Suprapubic skin (tissue), 4 donors: ENCODE data around the gene FLNA. TPM values are rescaled to one million over a fixed set of nuclear protein-coding genes. Genes with fewer than 3 reads are reported as not detected.
A peak's percentile ranks its signal among the peaks of the same experiment; 100 is the strongest.

Source experiments
- DNase-seq, 2 donors: peaks; one replicate each; pipeline ENCODE4 v3.0.0-alpha.2; 2019; ENCODE audit warnings: low spot score in 2 of 2
- H3K27ac ChIP-seq: fragments of 200-600 bp; sonication (generic); one replicate; pipeline ENCODE4 v1.5.1; 2019
- H3K27me3 ChIP-seq: fragments of 200-600 bp; sonication (generic); one replicate; pipeline ENCODE4 v1.5.1; 2019
- H3K36me3 ChIP-seq: fragments of 200-600 bp; sonication (generic); one replicate; pipeline ENCODE4 v1.5.1; 2019
- H3K4me1 ChIP-seq: fragments of 200-600 bp; sonication (generic); one replicate; pipeline ENCODE4 v1.5.1; 2019
- H3K4me3 ChIP-seq: fragments of 200-600 bp; sonication (generic); one replicate; pipeline ENCODE4 v1.5.1; 2019; ENCODE audit warnings: mild to moderate bottlenecking
- H3K9me3 ChIP-seq: fragments of 200-600 bp; sonication (generic); one replicate; pipeline ENCODE4 v1.5.1; 2019
- CTCF ChIP-seq, 2 donors: fragments of 200-600 bp in 1 of 2; fragments of 450-650 bp in 1 of 2; sonication (generic) in 1 of 2; IDR thresholded peaks; one replicate each; pipeline ENCODE4 v1.5.1; 2016 to 2019; ENCODE audit warnings: antibody characterized with exemption in 2 of 2, mild to moderate bottlenecking in 1 of 2, moderate library complexity in 1 of 2
- EP300 ChIP-seq: sonication (generic); formaldehyde crosslinking; IDR thresholded peaks from one replicate; pipeline ENCODE4 v1.6.1; 2017; ENCODE audit warnings: antibody characterized with exemption
- POLR2A ChIP-seq, 2 donors: fragments of 450-650 bp; IDR thresholded peaks; one replicate each; pipeline ENCODE4 v1.6.1; 2017; ENCODE audit warnings: antibody characterized with exemption in 2 of 2, mild to moderate bottlenecking in 2 of 2, moderate library complexity in 2 of 2
- POLR2AphosphoS5 ChIP-seq, 3 donors: sonication (generic); formaldehyde crosslinking; IDR thresholded peaks; one replicate each; pipeline ENCODE4 v1.6.1; 2017; ENCODE audit warnings: antibody characterized with exemption in 3 of 3
- WGBS: methylation state at CpG from one replicate; pipeline ENCODE4 v1.1.5; 2018; 5-methylcytosine and 5-hydroxymethylcytosine counted together
- total RNA-seq, 4 donors: library from RNA; depleted of rRNA; stranded (reverse); fragments of >200 nt; gene quantifications; one replicate each; pipeline ENCODE4 v1.1.0, GENCODE V29; 2016

FLNA gene
- total RNA-seq, 4 donors from 2014 or later: 374 to 402 (median 386) TPM

- Histone ChIP-seq H3K4me1 (peaks cover 21% of the 10 kb centered on the region), H3K9me3 (no peaks in the 10 kb centered on the region), H3K27ac (no peak overlapping the region), H3K36me3 (peaks cover 7% of the 10 kb centered on the region), H3K27me3 (no peaks in the 10 kb centered on the region), H3K4me3 (no peak overlapping the region)
- DNase-seq: no peak
- TF ChIP-seq EP300 (no peak), POLR2AphosphoS5 (IDR thresholded peaks at IDR 0.05) (no peak), POLR2A (IDR thresholded peaks at IDR 0.05) (no peak), CTCF (IDR thresholded peaks at IDR 0.05) (no peak)
- WGBS: 91% methylated on average over 14 of the region's 16 CpGs
These were observed 30.3 kb upstream of the FLNA start for GRCh38 chrX:154404625-154405192.

GRCh38 chrX:154403858-154404257 lies 29.4 kb upstream of the FLNA start:
- Histone ChIP-seq H3K36me3 (peaks cover 8% of the 10 kb centered on the region), H3K27ac (no peak overlapping the region), H3K4me3 (no peak overlapping the region), H3K9me3 (no peaks in the 10 kb centered on the region), H3K4me1 (peaks cover 28% of the 10 kb centered on the region), H3K27me3 (no peaks in the 10 kb centered on the region)
- TF ChIP-seq POLR2A (IDR thresholded peaks at IDR 0.05) (no peak), POLR2AphosphoS5 (IDR thresholded peaks at IDR 0.05) (no peak), EP300 (no peak), CTCF (IDR thresholded peaks at IDR 0.05) (no peak)
- DNase-seq: no peak
- WGBS: 83% methylated on average over 4 of the region's 4 CpGs

GRCh38 chrX:154403192-154403591 lies 28.8 kb upstream of the FLNA start:
- WGBS: 100% methylated on average over 3 of the region's 10 CpGs
- peaks cover 28% of the 10 kb centered on the region for H3K4me1 ChIP-seq
- TF ChIP-seq POLR2A (IDR thresholded peaks at IDR 0.05): no peak

GRCh38 chrX:154402622-154403127 lies 28.2 kb upstream of the FLNA start:
- peaks cover 8% of the 10 kb centered on the region for H3K36me3 ChIP-seq
- peaks cover 28% of the 10 kb centered on the region for H3K4me1 ChIP-seq
- no peak for TF ChIP-seq POLR2A (IDR thresholded peaks at IDR 0.05)
- TF ChIP-seq POLR2AphosphoS5 (IDR thresholded peaks at IDR 0.05): no peak
- no peak for TF ChIP-seq EP300
- TF ChIP-seq CTCF (IDR thresholded peaks at IDR 0.05): no peak
- H3K9me3 ChIP-seq: no peaks in the 10 kb centered on the region
- no peaks in the 10 kb centered on the region for H3K27me3 ChIP-seq
- H3K27ac ChIP-seq: peak overlapping the region; percentile 18
- H3K4me3 ChIP-seq: no peak overlapping the region
- 82% methylated on average over 15 of the region's 19 CpGs for WGBS
- no peak for DNase-seq

More at GRCh38 chrX:154403192-154403591, 28.8 kb upstream of the FLNA start:
- Histone ChIP-seq H3K36me3 (peaks cover 8% of the 10 kb centered on the region), H3K27me3 (no peaks in the 10 kb centered on the region), H3K27ac (no peak overlapping the region), H3K9me3 (no peaks in the 10 kb centered on the region), H3K4me3 (no peak overlapping the region)
- no peak for DNase-seq

GRCh38 chrX:154401918-154402621 lies 27.6 kb upstream of the FLNA start:
- H3K27me3 ChIP-seq: no peaks in the 10 kb centered on the region
- 45% methylated on average over 6 of the region's 6 CpGs for WGBS
- peak overlapping the region; percentile 18 for H3K27ac ChIP-seq
- TF ChIP-seq EP300: no peak
- TF ChIP-seq POLR2A (IDR thresholded peaks at IDR 0.05): no peak
- TF ChIP-seq POLR2AphosphoS5 (IDR thresholded peaks at IDR 0.05): no peak
- no peak for TF ChIP-seq CTCF (IDR thresholded peaks at IDR 0.05)
- no peak for DNase-seq
- no peaks in the 10 kb centered on the region for H3K9me3 ChIP-seq
- no peak overlapping the region for H3K4me3 ChIP-seq
- peaks cover 8% of the 10 kb centered on the region for H3K36me3 ChIP-seq
- H3K4me1 ChIP-seq: peaks cover 30% of the 10 kb centered on the region
